Measurements from ENCODE around the gene NELL2.

The NELL2 gene

GRCh38 chr12:44716711-44717110 lies 159.4 kb downstream of the NELL2 start:
- no peak overlapping the region for H3K27ac ChIP-seq
- no peak for TF ChIP-seq ZFX (IDR thresholded peaks at IDR 0.05)
- TF ChIP-seq CTCF (conservative IDR thresholded peaks at IDR 0.05): no peak

GRCh38 chr12:44711736-44712135 lies 164.4 kb downstream of the NELL2 start:
- TF ChIP-seq ZFX (IDR thresholded peaks at IDR 0.05) (no peak), CTCF (conservative IDR thresholded peaks at IDR 0.05) (no peak)
- H3K27ac ChIP-seq: no peak overlapping the region

GRCh38 chr12:44709166-44709565 lies 166.9 kb downstream of the NELL2 start:
- H3K27ac ChIP-seq: no peak overlapping the region

GRCh38 chr12:44708218-44708617 lies 167.9 kb downstream of the NELL2 start:
- H3K27ac ChIP-seq: no peak overlapping the region
- no peak for TF ChIP-seq ZFX (IDR thresholded peaks at IDR 0.05)
- no peak for TF ChIP-seq CTCF (conservative IDR thresholded peaks at IDR 0.05)

More at GRCh38 chr12:44709166-44709565, 166.9 kb downstream of the NELL2 start:
- TF ChIP-seq ZFX (IDR thresholded peaks at IDR 0.05): no peak
- no peak for TF ChIP-seq CTCF (conservative IDR thresholded peaks at IDR 0.05)

GRCh38 chr12:44703182-44703910 lies 172.8 kb downstream of the NELL2 start:
- H3K27ac ChIP-seq: no peak overlapping the region
- TF ChIP-seq ZFX (IDR thresholded peaks at IDR 0.05) (no peak), CTCF (conservative IDR thresholded peaks at IDR 0.05) (no peak)

- TF ChIP-seq ZFX (IDR thresholded peaks at IDR 0.05) (no peak), CTCF (conservative IDR thresholded peaks at IDR 0.05) (no peak)
- no peak overlapping the region for H3K27ac ChIP-seq
These were observed 178.6 kb downstream of the NELL2 start for GRCh38 chr12:44697511-44697910.

- no peak for TF ChIP-seq CTCF (conservative IDR thresholded peaks at IDR 0.05)
- no peak for TF ChIP-seq ZFX (IDR thresholded peaks at IDR 0.05)
- H3K27ac ChIP-seq: no peak overlapping the region
These were observed 179.6 kb downstream of the NELL2 start for GRCh38 chr12:44696542-44696941.
